22Rv1 (cell line): ENCODE results near the gene COL4A1.

Source experiments
- H3K27ac ChIP-seq: fragments of 450-650 bp; 2 replicates; pipeline ENCODE4 v1.5.1; 2017
- ZFX ChIP-seq: fragments of 450-650 bp; IDR thresholded peaks from 2 replicates; pipeline ENCODE4 v1.6.1; 2017; ENCODE audit warnings: antibody characterized with exemption, borderline replicate concordance
- TF ChIP-seq, protein P1 (sequence below): fragments of 450-650 bp; IDR thresholded peaks from 2 replicates; pipeline ENCODE4 v1.5.1; 2017; ENCODE audit warnings: mild to moderate bottlenecking

Gene COL4A1

DNA sequence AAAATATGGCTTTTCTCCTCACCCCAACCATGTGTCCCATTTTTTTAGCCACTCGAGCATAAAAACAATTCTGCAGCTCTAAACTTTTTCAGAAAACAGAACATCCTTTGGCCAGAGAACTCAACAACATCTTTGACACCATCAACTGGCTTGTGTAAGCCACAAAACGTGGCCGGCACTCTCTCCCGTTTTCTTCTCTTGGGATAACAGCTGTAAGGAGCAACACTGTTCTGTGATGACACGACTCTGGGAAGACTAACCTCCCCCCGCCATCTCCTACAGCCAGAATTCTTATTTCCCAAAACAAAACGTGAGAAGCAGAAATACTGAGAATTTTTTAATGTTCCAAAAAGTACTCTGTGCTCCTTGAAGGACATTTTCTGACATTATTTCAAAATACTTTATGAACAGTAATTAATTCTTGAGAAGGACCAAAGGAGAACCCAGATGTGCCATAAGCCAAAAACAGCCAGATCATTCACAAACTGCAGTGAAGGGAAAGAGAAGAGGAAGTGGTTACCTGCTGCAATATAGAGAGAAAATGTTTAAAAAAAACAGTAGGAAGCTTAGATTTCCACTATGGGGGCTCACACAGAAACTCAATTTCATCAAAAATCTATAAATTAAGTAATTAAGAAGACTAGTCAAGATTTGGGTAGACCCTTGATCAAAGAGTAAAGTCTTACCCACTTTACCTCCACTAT lies 25.8 kb downstream of the COL4A1 start:
- TF ChIP-seq ZFX: no peak
- TF ChIP-seq, protein P1, sequence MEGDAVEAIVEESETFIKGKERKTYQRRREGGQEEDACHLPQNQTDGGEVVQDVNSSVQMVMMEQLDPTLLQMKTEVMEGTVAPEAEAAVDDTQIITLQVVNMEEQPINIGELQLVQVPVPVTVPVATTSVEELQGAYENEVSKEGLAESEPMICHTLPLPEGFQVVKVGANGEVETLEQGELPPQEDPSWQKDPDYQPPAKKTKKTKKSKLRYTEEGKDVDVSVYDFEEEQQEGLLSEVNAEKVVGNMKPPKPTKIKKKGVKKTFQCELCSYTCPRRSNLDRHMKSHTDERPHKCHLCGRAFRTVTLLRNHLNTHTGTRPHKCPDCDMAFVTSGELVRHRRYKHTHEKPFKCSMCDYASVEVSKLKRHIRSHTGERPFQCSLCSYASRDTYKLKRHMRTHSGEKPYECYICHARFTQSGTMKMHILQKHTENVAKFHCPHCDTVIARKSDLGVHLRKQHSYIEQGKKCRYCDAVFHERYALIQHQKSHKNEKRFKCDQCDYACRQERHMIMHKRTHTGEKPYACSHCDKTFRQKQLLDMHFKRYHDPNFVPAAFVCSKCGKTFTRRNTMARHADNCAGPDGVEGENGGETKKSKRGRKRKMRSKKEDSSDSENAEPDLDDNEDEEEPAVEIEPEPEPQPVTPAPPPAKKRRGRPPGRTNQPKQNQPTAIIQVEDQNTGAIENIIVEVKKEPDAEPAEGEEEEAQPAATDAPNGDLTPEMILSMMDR: no peak
- H3K27ac ChIP-seq: no peak overlapping the region

DNA sequence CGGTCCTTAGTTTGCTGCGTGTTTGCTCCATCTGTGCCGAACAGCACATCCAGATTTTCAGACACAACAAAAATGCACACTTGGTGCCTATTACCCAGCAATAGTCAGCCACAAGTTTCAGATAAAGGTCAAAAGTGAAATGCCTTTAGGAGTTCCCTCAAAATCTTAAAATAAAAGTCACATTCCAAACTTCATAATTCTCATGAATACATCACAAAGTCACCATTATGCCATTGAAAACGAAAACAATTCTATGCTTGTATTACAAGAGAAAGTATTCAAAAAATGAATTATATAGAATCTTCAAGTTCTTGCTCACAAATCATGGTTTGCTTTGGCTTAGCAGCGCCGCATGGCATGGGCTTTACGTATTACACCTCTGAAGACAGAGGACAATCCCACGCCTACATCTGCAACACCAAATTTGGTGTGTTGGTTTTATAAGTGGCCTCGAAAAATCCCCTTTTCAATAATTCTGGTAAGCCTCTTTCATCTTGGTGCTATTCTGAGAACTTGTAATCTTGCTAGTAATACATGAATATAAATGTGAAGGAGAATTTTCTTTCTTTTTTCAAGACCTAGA lies 26.6 kb downstream of the COL4A1 start:
- H3K27ac ChIP-seq: no peak overlapping the region
- TF ChIP-seq ZFX: no peak
- TF ChIP-seq, protein P1: no peak

DNA sequence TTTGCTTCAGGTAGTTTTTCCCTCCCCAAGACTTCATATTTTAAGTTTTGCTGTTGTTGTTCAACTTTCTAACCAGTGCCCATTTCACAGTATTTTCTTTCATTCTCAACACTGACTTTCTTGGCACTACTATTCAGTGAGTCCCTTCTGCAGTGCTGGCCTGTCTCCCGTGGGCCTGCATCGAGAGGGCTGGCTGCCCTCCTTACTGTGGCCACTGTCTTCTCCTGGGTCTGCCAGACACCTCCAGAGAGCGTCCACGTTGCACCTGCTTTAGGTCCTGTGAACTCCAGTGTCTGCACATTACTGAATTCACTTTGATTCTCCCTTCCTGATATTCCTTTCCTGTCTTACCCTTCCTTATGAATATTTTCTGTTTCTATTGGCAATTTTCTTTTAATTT lies 27.3 kb downstream of the COL4A1 start:
- no peak overlapping the region for H3K27ac ChIP-seq

DNA sequence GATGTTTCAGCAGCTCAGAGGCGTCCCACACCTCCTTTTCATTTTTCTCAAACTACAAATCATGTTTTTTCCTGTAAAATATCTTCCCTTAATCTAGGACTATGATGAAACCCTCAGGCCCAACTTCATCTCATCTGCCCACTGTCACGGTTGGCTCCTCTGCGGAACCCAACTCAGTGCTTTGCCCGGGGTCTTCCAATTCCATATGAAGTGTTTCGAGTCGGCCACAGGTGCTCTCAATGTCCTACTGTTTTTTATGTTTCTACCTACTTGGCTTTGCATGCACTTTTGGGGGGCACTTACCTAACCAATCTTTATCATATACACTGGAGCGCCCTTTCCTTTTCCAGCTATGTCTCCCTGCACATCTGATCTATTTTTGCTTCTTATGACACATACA lies 28.1 kb downstream of the COL4A1 start:
- H3K27ac ChIP-seq: no peak overlapping the region
- TF ChIP-seq, protein P1: no peak
- TF ChIP-seq ZFX: no peak

More for the DNA sequence above, 27.3 kb downstream of the COL4A1 start:
- TF ChIP-seq, protein P1: no peak
- TF ChIP-seq ZFX: no peak

DNA sequence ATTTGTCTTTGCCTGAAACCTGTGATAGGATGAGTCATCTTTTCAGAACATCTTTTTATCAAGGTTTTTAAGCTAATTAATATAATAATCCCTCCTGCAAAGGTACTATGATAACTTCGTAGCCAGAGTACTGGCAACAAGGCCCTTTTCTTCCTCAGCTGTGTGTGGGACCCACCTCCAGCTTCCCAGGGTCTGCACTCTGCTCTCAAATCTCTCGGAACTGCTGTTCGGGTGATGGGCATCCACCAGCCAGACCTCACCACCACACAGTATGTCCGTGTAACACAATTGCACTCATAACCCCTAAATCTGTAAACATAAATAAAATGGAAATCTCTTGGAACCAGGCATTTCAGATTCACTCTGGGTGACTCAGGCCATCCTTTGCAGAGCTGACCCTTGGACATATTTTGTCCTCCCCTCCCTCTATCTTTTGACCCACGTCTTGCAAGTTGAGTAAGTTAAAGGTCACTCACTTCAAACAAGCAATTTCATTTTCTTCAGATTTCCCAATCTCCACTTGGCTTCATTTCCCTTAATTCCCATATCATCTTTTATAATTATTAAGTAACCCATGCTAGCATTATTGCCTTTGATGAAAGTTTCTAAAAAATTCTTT lies 29.5 kb downstream of the COL4A1 start:
- no peak for TF ChIP-seq ZFX
- TF ChIP-seq, protein P1: no peak

DNA sequence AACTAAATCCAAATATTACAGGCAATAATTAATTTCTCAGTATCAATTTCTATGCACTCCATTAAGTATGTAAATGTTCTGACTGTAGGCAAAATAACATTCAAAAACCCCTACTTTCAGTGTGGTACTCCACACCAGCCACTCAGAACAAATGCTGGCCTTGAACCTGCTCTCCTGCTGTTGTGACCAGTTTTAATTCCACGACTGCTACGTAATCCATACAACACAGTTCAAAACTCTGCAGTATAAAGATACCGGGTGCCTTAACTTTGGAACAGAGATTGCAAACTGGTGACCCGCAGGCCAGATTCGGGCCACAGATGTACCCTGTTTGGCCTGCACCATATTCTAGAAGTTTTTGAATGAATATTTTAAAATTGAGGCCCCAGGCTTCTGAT lies 30.4 kb downstream of the COL4A1 start:
- no peak overlapping the region for H3K27ac ChIP-seq

More for the DNA sequence above, 29.5 kb downstream of the COL4A1 start:
- H3K27ac ChIP-seq: no peak overlapping the region

More for the DNA sequence above, 30.4 kb downstream of the COL4A1 start:
- TF ChIP-seq ZFX: no peak
- TF ChIP-seq, protein P1: no peak
